Activated effector memory CD4-positive, alpha-beta T cell treated with anti-CD3 and anti-CD28 coated beads, Interleukin-2, amount 50 U/mL, for 16 hours (primary cell): ENCODE measurements around the gene SEC16A.

Experiments
- DNase-seq: peaks from one replicate; pipeline ENCODE4 v3.0.0-alpha.2; 2020

Gene SEC16A

DNA sequence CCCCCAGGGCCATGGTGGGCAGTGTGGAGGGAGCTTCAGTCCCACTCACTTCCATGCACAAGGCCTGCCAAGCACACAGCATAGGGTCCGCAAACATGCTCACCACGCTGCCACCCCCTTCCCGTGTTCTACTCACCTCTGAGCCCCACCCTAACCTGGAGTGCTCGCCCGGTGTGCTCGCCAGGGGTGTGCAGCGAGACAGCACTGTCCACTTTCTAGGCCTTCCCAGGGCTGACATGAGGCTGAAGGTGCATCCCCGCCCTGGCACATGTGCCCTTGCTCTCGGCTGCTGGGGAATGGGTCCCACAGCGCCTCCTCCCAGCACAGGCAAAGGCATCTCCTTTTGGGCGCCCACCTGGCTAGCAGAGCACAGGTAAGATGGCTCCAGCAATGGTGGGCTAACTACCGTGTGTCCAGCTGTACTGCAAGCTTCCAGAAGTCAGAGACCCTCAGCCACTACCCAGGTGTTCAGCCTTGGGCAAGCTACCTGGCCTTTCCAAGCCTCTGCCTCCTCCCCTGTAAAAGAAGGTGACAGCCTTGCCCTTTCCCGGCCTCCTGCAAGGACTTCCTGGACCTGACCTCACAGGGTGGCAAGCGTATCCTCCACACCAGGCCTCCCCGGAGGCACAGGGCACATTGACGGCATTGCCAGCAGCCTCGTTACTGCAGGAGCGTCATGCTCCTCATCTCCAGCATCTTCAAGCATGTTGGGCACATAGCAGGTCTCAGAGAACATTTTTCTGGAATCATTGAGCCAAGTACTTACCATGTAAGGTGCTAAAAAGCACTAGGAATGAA lies 4.2 kb upstream of the SEC16A start:
- no peak for DNase-seq

DNA sequence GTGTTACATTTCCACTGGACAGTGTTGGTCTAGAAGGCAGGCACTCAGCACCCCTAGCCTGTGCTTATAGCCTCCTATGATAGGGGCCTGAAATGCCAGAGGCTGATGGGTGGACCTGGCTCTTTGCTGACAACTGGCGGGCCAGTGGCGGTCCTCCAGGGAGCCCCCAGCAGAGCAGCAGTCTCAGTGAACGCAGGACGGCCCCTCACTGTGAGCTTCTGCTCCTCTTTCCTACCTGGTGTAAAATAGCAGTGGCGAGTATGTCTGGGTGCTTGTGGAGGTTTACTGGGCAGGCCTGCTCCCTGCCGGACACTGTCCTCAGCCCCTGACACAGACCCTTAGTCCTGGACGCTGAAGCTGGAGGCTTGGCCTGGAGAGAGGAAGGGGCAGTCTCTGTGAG lies 3.3 kb upstream of the SEC16A start:
- no peak for DNase-seq

DNA sequence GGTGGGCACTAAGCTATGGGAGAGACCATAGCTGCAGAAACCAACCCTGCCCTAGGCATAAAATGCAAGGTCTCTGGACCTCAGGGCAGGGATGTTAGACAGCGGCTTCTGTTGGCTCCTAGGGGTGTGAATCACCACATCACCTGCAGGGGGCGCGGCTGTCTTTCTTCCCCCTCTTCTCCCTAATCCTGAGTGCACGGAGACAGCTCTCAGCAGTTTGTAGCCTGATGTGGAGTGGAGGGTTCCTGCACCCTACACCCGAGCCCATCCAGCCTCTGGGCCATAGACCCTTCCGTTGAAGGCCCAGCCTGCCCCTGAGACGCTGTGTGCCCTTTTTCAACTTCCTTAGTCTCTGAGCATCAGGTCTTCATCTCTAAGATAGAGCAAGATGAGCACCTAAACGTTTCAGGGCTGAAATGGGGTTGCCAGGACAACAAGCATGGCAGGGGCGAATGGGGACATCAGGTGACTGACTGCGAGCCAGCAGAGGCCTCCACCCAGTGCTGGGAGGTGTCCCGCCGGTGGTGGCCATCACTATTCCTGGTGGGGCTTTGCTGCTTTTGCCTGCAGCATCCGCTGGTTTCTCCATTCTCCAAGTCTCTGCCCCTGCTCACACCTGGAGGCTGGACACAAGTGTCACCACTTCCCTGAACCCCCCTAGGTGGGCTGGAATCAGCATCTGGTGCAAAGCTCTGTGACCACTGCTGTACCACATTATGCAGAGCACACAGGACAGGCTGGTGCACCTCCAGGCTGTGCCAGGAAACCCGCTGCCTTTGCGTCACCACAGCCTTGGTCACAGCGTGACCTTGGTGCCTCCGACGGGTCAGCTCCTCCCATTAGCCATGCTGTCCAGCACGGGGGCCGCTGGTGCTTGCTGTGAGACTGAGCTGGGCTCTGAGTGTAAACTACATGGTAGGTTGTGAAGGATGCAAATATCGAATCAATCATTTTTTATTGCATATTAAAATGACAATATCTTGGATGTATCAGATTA lies 2.5 kb upstream of the SEC16A start:
- DNase-seq: peak; percentile 95

DNA sequence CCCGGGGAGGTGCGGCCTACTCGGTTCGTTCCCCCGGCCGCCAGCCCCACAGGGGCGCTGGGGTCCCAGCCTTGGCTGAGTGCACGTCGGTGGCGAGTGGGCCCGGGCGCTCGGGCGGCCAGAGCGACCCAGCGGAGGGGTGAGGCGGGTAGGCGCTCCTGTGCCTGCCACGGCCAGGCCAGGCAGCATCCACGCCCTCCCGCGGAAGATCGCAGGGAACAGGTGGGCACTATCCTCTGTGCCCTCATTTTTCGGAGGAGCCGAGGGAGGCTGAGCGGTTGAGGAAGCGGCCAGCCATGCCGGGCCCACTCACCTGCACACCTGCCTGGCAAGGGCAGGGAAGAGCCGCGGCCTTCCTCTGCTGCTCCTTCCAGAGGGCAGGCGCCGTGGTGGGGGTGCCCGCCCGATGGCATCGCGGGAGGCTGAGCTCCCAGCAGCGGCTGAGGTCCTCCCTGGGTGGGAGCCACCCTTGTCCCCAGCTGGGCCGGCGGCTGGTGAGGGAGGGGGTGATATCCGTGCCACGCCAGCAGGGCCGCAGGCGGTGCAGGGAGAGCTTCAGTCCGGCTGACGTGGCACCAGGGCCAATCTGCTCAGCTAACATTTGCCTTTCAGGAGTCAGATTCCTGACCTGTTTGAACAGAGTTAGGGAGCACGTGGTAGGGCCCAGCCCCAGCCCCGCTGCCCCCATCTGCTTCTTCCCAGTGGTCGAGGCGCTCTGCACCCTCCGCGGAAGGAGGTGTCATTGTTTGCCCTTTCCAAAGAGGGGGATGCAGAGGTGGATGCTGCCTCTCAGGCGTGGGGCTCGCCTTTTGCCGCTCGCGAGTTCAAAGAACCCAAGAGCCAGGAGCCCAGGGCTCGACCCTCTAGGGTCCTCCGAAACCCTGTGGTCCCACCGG lies 1.6 kb upstream of the SEC16A start:
- DNase-seq: peak; percentile 70

DNA sequence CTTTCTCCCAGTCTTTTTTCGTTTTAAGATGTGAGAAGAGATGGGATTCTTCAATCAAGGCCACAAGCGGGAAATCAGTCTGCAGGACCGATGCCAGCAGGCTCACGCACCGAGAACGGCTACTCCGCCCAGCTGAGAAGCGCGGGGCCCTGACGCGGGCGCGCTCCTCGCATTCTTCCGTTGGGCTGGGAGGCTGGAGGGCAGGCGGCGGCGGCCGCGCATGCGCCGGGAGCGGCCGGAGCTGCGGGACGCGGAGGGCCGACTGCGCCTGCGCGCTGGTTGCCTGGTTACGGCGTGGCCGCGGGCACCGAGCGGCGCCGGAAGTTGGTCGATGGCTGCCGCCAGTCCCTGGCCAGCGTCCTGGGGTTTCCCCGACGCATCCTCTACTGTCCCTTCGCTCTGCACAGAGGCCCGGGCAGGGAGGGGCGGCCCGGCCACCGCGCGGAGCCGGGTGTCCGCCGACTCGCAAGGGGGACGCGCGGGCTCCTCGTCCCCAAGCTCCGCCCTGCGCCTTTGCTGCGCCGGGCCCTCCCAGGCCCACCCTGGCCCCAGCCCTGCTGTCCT lies 831 bp upstream of the SEC16A start:
- peak; percentile 98 for DNase-seq

DNA sequence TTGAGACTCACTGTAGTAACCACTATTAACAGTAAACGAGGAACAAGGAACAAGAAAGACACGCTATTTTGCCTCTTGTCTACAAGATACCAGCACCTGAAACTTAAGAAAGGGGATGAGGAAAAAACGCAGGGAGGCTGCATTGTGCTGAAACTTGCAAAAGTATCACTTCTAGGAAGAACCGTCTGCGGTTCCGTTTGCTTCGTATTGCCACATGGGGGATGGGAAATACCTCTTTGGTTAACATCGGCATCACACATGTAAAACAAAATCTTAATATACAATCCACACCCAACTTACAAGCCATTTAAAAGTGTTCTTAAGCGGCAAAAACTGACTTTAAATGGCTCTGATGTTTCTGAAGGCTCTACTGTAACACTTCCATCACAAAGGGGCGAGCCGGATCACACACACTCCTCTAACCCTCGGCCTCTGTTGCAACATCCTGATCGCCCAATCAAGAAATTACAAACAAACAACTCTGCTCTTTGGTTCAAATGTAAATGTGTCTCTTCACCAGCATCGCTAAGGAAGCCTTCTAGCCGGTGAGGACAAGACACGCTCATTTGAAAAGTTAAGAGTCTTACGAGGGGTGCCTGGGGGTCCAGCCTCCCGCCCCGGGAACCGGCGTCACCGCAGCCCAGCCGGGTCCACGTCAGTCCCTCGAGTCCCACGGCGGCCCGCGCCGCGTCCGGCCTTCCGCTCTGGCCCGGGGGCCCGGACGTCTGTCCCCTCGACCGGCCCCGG lies 621 bp downstream of the SEC16A start:
- DNase-seq: no peak

DNA sequence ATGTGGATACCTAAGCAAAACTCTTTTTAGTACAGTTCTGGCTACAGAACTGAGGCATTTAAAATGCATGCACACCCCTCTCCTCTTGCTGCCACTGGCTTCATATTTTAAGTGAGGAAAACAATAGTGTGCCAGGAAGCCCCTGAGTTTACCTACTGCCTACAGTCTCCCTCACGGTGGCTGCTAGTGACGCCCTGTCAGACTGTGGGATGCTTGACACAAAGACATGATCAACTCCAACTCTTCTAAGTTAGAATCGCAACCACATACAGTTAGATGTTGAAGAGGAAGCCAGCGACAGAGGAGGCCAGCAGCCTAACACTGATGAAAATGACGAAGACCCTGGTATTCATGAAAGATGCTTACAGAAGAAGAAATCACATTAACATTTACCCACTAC lies 1.3 kb downstream of the SEC16A start:
- no peak for DNase-seq

DNA sequence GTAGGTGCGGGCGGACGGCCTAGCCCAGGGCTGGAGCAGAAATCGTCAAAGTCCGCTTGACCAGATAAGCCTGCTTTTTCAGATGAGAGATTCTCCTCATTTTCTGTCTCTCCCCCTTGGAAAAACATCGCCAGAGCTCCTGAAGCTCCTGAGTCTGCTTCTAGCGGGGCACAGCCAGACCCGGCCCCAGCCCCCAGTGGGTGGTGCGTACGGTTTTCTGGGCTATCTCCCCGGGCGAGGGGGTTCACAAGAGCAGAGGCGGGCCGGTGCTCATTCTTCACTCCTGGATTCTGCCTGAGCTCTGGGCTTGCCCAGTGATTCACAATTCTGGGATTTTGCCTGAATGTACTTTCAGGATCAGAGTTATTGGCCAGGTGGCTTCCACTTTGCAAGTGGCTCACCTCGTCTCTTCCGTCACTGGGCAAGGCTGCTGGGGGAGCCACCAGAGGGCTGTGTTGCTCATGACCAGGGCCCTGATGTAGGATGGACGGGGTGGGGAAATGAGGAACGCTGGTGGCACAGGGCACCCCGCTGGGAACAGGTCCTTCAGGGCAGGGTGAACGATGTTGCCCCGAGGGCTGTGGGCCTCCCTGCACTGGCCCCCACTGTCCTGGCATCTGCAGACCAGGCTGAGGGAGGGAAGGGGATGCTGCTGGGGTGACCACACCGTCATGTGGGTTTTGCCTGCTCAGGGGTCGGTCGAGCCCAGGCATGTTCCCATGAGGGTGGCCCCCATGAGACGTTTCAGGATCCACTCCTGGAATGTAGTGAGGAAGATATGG lies 6.3 kb downstream of the SEC16A start:
- DNase-seq: no peak

DNA sequence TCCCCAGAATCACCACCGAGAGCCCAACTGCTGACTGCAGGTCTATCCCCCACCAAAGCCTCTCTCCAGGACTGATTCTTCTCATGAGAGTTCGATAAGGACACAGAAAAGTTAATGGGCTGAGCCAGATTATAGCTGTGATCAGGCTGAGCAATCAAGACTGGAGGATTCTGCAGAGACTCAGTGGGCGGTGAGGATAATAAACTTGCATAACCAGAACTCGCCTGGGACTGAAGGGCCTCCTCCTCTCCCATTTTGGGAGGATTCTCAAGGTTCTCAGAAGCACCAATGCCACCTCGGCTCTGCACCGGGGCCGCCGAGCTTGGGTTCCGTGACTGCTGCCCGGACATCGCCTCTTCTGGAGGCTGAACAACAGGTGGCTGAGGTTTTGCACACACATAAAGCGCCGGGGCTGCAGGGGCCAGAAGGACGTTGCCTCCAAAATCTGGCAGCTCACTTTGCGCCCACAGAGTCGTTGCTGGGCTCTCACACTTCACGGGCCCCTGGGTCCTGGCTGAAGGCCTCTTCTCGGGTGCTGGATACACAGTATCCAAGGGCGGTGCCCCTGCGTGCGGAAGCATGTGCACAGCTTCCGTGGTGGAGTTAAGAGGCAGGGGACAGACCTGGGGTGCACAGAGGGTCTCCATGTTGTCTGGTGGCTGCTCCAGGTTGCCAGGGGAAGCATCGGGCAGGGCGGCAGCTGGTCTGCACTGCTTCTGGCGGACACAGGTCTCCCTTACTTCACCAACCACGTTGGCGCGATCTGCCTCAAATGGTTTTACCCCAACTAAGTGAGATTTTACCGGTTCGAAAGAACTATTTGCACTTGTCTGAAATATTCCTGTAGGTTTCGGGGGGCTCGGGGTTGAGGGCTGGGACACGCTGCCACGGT lies 7.6 kb downstream of the SEC16A start:
- no peak for DNase-seq

DNA sequence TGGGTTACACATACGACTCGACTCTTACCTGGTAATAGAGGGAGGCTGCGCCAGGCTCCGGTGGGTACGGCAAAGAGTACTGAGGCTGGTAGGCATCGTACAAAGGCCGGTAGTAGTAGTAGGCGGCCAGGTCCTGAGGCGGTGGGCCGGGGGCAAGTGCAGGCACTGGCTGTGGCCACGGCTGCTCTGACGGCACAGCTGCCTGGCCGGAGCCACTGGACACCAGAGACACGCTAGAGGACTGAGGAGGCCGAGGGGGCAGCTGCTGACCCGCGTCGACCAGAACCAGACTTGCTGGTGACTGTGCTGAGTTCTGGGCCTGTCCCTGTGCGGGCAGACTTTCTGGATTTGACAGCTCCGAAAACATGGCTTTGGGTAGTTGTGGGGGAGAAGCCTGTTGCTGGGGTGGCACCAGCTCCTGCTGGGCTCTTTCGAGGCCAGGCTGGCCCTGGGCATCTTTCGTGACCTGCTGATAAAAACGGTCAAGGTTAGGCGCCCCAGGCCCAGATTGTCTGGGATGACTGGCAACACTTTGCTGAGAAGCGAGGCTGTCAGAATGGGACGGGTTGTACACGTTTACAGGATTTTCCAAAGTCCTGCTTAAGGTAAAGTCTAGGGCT lies 8.7 kb downstream of the SEC16A start:
- no peak for DNase-seq

DNA sequence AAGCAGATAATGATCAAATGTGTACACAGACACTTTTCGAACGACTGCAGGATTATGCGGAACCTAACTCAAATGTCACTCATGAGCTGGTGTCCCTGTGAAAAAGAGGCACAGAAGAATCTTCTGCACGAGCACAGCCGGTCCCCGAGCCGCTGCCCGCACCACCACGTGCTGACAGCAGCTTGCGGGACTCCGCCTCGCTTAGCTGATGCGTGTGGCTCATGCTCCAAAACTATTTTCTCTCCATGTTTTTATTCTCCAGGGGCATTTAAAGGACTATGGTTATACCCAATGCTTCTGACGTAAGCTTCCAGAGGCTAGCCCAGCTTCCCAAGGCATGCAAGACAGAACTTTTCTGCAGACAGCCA lies 9.5 kb downstream of the SEC16A start:
- no peak for DNase-seq

DNA sequence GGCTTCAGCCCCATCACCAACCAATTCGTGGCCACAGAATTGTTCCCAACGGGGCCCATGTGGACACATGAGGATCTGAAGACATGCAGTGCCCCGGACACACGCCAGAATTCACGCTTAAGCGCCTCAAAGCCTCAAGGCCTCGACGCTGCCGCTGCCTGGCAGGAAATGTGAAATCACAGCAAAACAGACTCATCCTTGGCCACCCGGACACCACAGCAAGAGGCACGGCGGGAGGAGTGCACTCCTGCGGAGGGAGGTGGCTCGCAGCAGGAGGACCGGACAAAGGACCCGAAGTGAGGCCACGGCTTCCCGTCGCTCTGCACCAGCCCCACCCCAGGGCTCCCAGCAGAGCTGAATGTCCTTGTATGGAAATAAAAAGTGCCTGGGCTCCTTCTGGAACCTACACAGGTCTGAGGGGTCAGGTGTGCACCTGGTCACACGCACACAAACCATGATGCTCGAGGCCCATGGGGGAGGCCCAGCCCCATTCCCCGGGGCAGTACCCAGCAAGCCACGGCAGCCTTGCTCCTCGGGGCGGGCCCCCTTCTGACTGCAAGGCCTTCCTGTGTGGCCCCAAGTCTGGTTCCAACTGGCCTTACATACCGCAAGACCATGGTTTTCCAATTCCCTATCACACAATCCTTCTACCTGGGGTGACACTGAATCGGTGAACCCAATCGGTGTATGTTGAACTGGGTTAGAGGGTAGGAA lies 10.0 kb downstream of the SEC16A start:
- no peak for DNase-seq

DNA sequence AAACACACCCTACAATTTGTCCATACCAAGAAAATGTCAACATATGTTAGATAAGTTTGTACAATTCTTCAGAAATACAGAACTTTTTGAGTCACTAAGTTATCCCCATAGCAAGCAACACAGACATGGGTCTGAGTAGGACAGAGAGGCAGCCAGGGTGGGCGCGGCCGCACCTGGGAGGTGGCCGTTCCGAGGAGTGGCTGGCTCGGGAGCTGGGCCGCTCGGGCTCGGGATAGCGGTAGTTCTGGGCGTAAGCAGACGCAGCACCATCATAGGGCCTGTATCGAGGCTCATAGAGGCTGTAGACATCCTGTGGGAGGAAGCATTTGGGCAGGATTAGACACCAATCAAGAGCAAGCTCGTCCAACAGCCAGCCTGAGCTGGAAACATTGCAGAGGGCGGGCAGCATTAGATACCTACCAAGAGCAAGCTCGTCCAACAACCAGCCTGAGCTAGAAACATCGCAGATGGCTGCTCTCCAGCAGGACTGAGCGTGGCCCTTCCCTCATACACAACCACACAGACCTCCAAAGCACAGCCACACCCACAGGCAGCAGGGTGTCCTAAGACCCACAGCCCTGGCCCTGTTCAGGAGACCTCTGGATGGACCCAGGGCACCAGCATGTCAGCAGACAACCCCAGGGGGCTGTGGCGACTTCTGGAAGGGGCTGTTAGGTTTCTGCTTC lies 10.9 kb downstream of the SEC16A start:
- no peak for DNase-seq

DNA sequence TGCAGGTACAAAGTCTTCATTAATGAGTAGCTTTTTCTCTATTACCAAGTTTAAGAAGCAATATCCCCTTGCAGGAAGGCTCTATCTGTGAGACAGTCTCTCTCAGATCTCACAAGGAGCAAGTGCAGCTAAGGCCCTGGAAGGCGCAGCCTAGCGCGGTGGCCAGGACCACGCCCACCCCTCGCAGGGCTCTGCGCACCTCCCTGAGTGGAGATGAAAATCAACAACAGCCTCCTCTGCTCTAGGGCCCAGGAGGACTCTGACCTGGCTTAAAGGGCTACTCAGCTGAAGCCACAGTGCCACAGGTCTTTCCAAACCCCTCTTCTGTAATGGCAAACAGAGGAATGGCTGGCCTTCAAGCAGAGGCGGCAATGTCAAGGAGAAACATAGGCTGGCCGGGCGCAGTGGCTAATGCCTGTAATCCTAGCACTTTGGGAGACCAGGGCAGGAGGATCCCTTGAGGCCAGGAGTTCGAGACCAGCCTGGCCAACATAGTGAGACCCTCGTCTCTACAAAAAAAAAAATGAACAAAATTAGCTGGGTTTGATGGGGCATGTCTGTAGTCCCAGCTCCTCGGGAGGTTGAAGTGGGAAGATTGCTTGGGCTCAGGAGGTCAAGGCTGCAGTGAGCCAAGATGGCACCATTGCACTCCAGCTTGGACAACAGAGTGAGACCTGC lies 11.9 kb downstream of the SEC16A start:
- DNase-seq: no peak

DNA sequence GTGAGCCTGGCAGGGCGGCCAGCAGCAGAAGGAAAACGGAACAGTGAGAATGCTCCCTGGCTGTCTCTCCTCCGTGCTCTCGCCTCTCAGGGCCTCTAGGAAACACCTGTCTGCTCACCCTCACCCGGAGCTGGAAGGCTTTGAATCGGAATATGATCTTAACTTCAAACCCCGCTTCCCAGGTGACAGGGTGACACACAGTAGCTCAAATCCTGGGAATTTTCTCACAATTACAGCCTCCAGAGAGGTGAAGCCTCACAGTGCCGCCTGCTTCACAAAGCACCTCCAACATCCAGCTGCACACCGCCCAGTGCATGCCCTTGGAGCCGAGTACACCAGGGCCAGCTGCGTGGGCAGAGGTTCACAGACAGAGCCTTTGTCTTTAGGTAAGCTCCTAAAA lies 12.5 kb downstream of the SEC16A start:
- no peak for DNase-seq

DNA sequence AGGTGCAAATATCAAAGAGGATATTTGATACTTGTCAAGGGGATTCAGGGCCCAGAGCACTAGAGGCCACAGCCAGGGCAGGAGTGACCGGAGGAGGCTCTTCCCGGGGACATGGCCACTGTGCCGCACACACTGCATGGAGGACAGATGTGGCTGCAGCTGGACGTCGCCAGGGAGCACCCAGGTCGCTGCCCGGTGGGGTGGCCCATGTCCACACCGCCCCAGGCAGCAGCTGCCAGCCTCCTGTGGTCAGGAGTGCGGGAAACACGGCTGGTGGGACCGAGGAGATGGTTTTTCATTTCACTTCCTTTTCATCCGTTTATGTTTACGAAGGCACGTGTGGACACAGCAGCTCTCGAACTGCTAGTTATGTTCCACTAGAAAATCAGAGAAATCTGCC lies 15.1 kb downstream of the SEC16A start:
- no peak for DNase-seq

DNA sequence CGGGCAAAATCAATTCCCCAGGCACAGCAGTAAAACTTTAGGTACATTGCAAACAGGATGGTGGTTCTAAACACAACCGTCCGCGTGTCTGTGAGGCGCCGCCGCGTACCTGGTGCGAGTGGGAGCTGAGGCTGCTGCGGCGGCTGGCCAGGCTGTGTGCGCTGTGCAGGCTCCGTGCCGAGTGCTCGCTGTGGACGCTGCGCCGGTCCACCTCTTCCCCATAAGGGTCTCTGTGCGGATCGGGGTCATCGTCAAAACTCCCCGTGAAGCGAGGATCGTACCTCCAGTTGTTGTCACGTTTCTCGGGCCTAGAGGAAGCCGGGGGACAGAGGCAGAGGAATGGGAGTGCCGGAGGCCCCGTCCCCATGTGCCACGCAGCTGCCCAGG lies 16.7 kb downstream of the SEC16A start:
- no peak for DNase-seq
